Skin epidermis (tissue), 12 donors: ENCODE data around the gene RNF214.
"Not testable (repeated sequence)": the region's sequence is repeated elsewhere in the genome, so short reads cannot be mapped to it uniquely, and the experiment has no call there.

Source experiments
- H3K27ac ChIP-seq, 21 experiments: fragments of 200-600 bp; sonication (generic) in 11 of 21; one replicate each; pipeline ENCODE4 v1.5.0; 2020; ENCODE audit warnings: mild to moderate bottlenecking in 3 of 21, inconsistent platforms in 2 of 21, moderate library complexity in 2 of 21
- H3K4me3 ChIP-seq, 7 experiments: fragments of 200-600 bp; sonication (generic) in 2 of 7; one replicate each; pipeline ENCODE4 v1.5.0; 2020; ENCODE audit warnings: inconsistent platforms in 2 of 7, mild to moderate bottlenecking in 2 of 7, moderate library complexity in 1 of 7

RNF214 gene

GRCh38 chr11:117232092-117232878, at the start of gene RNF214:
Gene RNF214, plus strand, starts transcription at chr11:117232671. Its CDS starts 1,602 bp downstream, at chr11:117234273.
- peak within 1 kb of the TSS; percentile 89 to 99 (median 95) for H3K27ac ChIP-seq
- peak within 1 kb of the TSS; percentile 73 to 96 (median 94) for H3K4me3 ChIP-seq

- H3K27ac ChIP-seq, result peak overlapping the region in 1 of 21 experiments; percentile 35
Measured at GRCh38 chr11:117183178-117183577, 49.3 kb upstream of the RNF214 start.

GRCh38 chr11:117183724-117184349, 48.6 kb upstream of the RNF214 start:
- Histone ChIP-seq H3K27ac (peak overlapping the region in 1 of 21 experiments; percentile 35), H3K4me3 (no peak overlapping the region)

More at GRCh38 chr11:117183178-117183577, 49.3 kb upstream of the RNF214 start:
- not testable (repeated sequence) for H3K4me3 ChIP-seq

- Histone ChIP-seq H3K27ac (peak overlapping the region in 9 of 21 experiments; percentile 13 to 73 (median 42)), H3K4me3 (no peak overlapping the region)
Measured at GRCh38 chr11:117185736-117186430, 46.6 kb upstream of the RNF214 start.

GRCh38 chr11:117186431-117186761, 46.1 kb upstream of the RNF214 start:
- Histone ChIP-seq H3K27ac (peak overlapping the region in 9 of 21 experiments; percentile 13 to 73 (median 42)), H3K4me3 (no peak overlapping the region)

- Histone ChIP-seq H3K4me3 (no peak overlapping the region), H3K27ac (peak overlapping the region in 7 of 21 experiments; percentile 0 to 52 (median 42))
Measured at GRCh38 chr11:117187007-117187406, 45.5 kb upstream of the RNF214 start.

GRCh38 chr11:117187428-117187798, 45.1 kb upstream of the RNF214 start:
- peak overlapping the region in 4 of 21 experiments; percentile 0 to 50 (median 22) for H3K27ac ChIP-seq

GRCh38 chr11:117187799-117188481, 44.5 kb upstream of the RNF214 start:
- H3K27ac ChIP-seq, result peak overlapping the region in 5 of 21 experiments; percentile 0 to 57 (median 42)
- H3K4me3 ChIP-seq, result no peak overlapping the region

More at GRCh38 chr11:117187428-117187798, 45.1 kb upstream of the RNF214 start:
- no peak overlapping the region for H3K4me3 ChIP-seq

GRCh38 chr11:117188620-117189081, 43.8 kb upstream of the RNF214 start:
- Histone ChIP-seq H3K27ac (peak overlapping the region in 7 of 21 experiments; percentile 0 to 57 (median 42)), H3K4me3 (no peak overlapping the region)

- Histone ChIP-seq H3K4me3 (no peak overlapping the region), H3K27ac (peak overlapping the region in 5 of 21 experiments; percentile 42 to 57 (median 47))
Measured at GRCh38 chr11:117189191-117189940, 43.1 kb upstream of the RNF214 start.

- Histone ChIP-seq H3K4me3 (no peak overlapping the region), H3K27ac (peak overlapping the region in 5 of 21 experiments; percentile 1 to 55 (median 47))
Measured at GRCh38 chr11:117189941-117190544, 42.4 kb upstream of the RNF214 start.

- no peak overlapping the region for H3K27ac ChIP-seq
Measured at GRCh38 chr11:117191680-117192400, 40.6 kb upstream of the RNF214 start.

GRCh38 chr11:117192401-117192875, 40.0 kb upstream of the RNF214 start:
- Histone ChIP-seq H3K4me3 (no peak overlapping the region), H3K27ac (no peak overlapping the region)

More at GRCh38 chr11:117191680-117192400, 40.6 kb upstream of the RNF214 start:
- H3K4me3 ChIP-seq, result no peak overlapping the region

- H3K27ac ChIP-seq, result no peak overlapping the region
- no peak overlapping the region for H3K4me3 ChIP-seq
Measured at GRCh38 chr11:117193130-117194020, 39.1 kb upstream of the RNF214 start.

GRCh38 chr11:117194267-117194666, 38.2 kb upstream of the RNF214 start:
- H3K27ac ChIP-seq, result no peak overlapping the region

GRCh38 chr11:117195258-117195657, 37.2 kb upstream of the RNF214 start:
- no peak overlapping the region for H3K4me3 ChIP-seq
- no peak overlapping the region for H3K27ac ChIP-seq

More at GRCh38 chr11:117194267-117194666, 38.2 kb upstream of the RNF214 start:
- H3K4me3 ChIP-seq, result no peak overlapping the region

GRCh38 chr11:117195761-117196160, 36.7 kb upstream of the RNF214 start:
- no peak overlapping the region for H3K27ac ChIP-seq
- no peak overlapping the region for H3K4me3 ChIP-seq
